GM18909 (cell line): ENCODE measurements around the gene SIPA1.

Experiments
- ATAC-seq: cut with Tn5 transposase; IDR thresholded peaks from one replicate; pipeline ENCODE4 v1.9.1; 2021; ENCODE audit warnings: mild to moderate bottlenecking; ENCODE audit not compliant: unreplicated experiment, poor library complexity

The SIPA1 gene

GRCh38 chr11:65637794-65638419, at the start of gene SIPA1:
SIPA1 (plus strand) TSS chr11:65638101; CDS start chr11:65640922, 2,821 bp downstream.
- ATAC-seq = peak; percentile 44

GRCh38 chr11:65588199-65589054, 49.5 kb upstream of the SIPA1 start:
- ATAC-seq = peak; percentile 80

- no peak for ATAC-seq
These were observed 48.3 kb upstream of the SIPA1 start for GRCh38 chr11:65589444-65590239.

GRCh38 chr11:65590240-65590738, 47.6 kb upstream of the SIPA1 start:
- ATAC-seq = no peak

- no peak for ATAC-seq
These were observed 45.7 kb upstream of the SIPA1 start for GRCh38 chr11:65591939-65592857.

GRCh38 chr11:65592858-65593517, 44.9 kb upstream of the SIPA1 start:
- no peak for ATAC-seq

- ATAC-seq = no peak
These were observed 44.1 kb upstream of the SIPA1 start for GRCh38 chr11:65593518-65594414.

GRCh38 chr11:65595131-65595530, 42.8 kb upstream of the SIPA1 start:
- no peak for ATAC-seq

- ATAC-seq = no peak
These were observed 42.2 kb upstream of the SIPA1 start, which contains the start of gene KCNK7 for GRCh38 chr11:65595543-65596281. KCNK7 (minus strand) TSS chr11:65595800; CDS start chr11:65595772, 28 bp downstream.

GRCh38 chr11:65596520-65596919, 41.4 kb upstream of the SIPA1 start:
- ATAC-seq = no peak

- no peak for ATAC-seq
These were observed 39.6 kb upstream of the SIPA1 start for GRCh38 chr11:65598258-65598699.

- ATAC-seq = no peak
These were observed 38.5 kb upstream of the SIPA1 start for GRCh38 chr11:65599216-65599954.

- ATAC-seq = no peak
These were observed 38.0 kb upstream of the SIPA1 start for GRCh38 chr11:65599955-65600246.

GRCh38 chr11:65604258-65604657, 33.6 kb upstream of the SIPA1 start:
- ATAC-seq = no peak

GRCh38 chr11:65606876-65607613, 30.9 kb upstream of the SIPA1 start:
- no peak for ATAC-seq
